ENCODE data around the gene RHOV.

RHOV gene

GRCh38 chr15:40912478-40912877 lies 38.4 kb upstream of the RHOV start:
- POLR2A ChIA-PET, result no interaction called here
- CTCF ChIA-PET, result interaction anchor here (0.5 to 0.6 kb wide), 2 partner anchors 8 to 262 kb away, joined by 4 to 5 read pairs; no protein-coding TSS in a partner anchor
- TF ChIP-seq, protein P1, sequence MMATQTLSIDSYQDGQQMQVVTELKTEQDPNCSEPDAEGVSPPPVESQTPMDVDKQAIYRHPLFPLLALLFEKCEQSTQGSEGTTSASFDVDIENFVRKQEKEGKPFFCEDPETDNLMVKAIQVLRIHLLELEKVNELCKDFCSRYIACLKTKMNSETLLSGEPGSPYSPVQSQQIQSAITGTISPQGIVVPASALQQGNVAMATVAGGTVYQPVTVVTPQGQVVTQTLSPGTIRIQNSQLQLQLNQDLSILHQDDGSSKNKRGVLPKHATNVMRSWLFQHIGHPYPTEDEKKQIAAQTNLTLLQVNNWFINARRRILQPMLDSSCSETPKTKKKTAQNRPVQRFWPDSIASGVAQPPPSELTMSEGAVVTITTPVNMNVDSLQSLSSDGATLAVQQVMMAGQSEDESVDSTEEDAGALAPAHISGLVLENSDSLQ (IDR thresholded peaks at IDR 0.05), result no peak
- TF ChIP-seq HDGF (IDR thresholded peaks at IDR 0.05; ENCODE audit: borderline replicate concordance) (no peak), BHLHE40 (IDR thresholded peaks at IDR 0.05; ENCODE audit: borderline replicate concordance) (no peak), ELF4 (IDR thresholded peaks at IDR 0.05) (no peak), FOXM1 (IDR thresholded peaks at IDR 0.05; ENCODE audit: borderline replicate concordance) (no peak)
- DNase-seq (ENCODE audit: extremely low spot score), result no peak

DNA sequence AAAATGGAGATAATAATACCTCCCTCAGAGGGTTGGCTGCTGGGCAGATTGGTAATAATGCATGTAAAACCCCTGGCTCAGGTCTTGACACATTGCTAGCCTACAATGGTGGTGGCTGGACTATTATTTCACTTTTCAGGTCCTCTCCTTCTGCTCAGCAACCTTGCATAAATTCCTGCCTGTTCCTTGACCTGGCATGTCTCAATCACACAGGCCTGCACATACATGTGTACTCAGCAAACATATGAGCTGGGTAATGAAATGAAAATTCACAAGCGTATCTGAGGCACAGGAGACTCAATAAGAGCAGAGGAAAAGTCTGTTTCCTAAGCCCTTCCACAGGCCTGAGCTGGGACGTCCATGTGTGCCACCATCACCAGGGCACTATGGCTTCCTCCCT lies 37.7 kb upstream of the RHOV start:
- ChIA-PET CTCF (interaction anchor here (0.5 to 0.6 kb wide), 2 partner anchors 9 to 263 kb away, joined by 4 to 5 read pairs; no protein-coding TSS in a partner anchor), POLR2A (no interaction called here)
- DNase-seq (ENCODE audit: extremely low spot score), result no peak
- TF ChIP-seq, protein P1 (IDR thresholded peaks at IDR 0.05), result no peak
- no peak for TF ChIP-seq ELF4 (IDR thresholded peaks at IDR 0.05)
- no peak for TF ChIP-seq FOXK2 (IDR thresholded peaks at IDR 0.05)
- no peak for TF ChIP-seq LEF1 (IDR thresholded peaks at IDR 0.05; ENCODE audit: borderline replicate concordance)
- TF ChIP-seq ZNF384 (IDR thresholded peaks at IDR 0.05), result no peak
- TF ChIP-seq TARDBP (IDR thresholded peaks at IDR 0.05), result no peak
- no peak for TF ChIP-seq BHLHE40 (IDR thresholded peaks at IDR 0.05; ENCODE audit: borderline replicate concordance)
- TF ChIP-seq SP1 (IDR thresholded peaks at IDR 0.05), result no peak
- no peak for TF ChIP-seq HDGF (IDR thresholded peaks at IDR 0.05; ENCODE audit: borderline replicate concordance)
- TF ChIP-seq L3MBTL2 (conservative IDR thresholded peaks at IDR 0.05), result no peak
- no peak for TF ChIP-seq SUZ12 (IDR thresholded peaks at IDR 0.05)
- no peak for TF ChIP-seq ARNT (IDR thresholded peaks at IDR 0.05)
- TF ChIP-seq NFRKB (IDR thresholded peaks at IDR 0.05), result no peak
- no peak for TF ChIP-seq FOXA1 (IDR thresholded peaks at IDR 0.05)

DNA sequence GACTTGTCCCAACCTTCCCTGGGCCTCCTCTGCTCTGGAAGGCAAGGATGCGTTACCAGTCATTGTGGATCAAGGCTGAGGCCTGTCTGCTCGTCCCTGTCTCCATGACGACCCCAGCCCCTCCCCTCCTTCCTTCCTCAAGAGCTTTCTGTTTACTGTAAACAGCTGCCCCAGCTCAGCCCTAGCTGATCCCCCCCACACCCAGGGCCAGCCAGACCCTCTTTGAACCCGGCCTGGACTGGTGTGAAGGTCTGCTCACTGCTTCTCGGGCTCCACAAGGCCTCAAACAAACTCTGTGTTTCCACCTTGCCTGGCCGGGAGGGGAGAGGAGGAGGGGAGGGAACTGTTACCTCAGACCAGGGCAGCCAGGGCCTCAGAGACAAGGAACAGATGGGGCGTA lies 37.1 kb upstream of the RHOV start:
- no peak for DNase-seq (ENCODE audit: extremely low spot score)
- ChIA-PET POLR2A (no interaction called here), CTCF (interaction anchor here (0.9 kb wide), 1 partner anchor 53 kb away, joined by 5 read pairs; no protein-coding TSS in a partner anchor)
- TF ChIP-seq FOXA1 (IDR thresholded peaks at IDR 0.05), result no peak
- TF ChIP-seq LEF1 (IDR thresholded peaks at IDR 0.05; ENCODE audit: borderline replicate concordance), result no peak
- no peak for TF ChIP-seq HDGF (IDR thresholded peaks at IDR 0.05; ENCODE audit: borderline replicate concordance)
- no peak for TF ChIP-seq NFRKB (IDR thresholded peaks at IDR 0.05)

DNA sequence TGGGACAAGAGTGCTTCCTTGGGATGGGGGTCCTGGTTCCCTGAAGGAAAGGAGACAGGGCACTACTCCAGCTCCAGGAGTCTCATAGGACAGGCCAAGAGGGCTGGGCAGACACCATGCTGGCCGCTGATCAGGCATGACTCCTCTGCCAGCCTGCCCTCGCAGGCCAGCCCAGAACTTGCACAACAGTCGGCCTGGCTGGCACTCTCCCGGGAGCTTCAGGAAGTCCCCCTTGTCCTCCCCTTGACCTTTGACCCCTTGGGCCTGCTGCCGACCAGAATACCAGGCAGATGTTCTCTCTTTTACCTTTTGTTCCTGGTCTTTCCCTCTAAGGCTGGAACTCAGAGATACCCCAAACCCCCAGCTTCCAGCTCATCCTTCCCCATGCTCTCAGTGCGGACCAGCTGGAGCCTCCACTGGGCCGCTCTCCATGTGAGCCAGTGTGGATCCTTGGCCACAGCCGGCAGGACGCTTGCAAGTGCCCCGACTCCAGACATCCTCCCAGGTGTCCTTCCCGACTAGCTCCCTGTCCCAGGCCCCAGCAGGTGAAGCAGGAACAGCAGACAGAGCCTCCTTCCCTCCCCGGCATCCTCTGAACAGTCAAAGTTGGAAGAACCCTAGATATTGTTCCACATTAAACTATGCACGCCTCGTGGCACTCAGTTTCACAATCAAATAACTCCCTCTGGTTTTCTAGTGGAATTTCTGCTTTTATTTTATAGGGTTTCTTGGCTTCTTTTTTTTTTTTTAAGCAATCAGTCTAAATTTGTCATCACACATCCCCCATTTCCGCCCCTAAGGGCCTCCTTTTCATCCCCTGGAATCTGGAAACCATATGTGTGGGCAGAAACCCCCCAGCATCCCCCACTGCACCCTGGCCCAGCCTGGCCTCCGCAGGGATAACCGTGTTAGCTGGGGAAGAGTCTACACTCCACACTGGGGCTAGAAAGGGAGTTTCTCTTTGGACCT lies 35.9 kb upstream of the RHOV start:
- no peak for TF ChIP-seq ZNF384 (IDR thresholded peaks at IDR 0.05)
- TF ChIP-seq HDGF (IDR thresholded peaks at IDR 0.05; ENCODE audit: borderline replicate concordance), result no peak
- TF ChIP-seq ARNT (IDR thresholded peaks at IDR 0.05), result no peak
- TF ChIP-seq FOXM1 (IDR thresholded peaks at IDR 0.05; ENCODE audit: borderline replicate concordance), result no peak
- TF ChIP-seq LEF1 (IDR thresholded peaks at IDR 0.05; ENCODE audit: borderline replicate concordance), result no peak
- no peak for TF ChIP-seq NFRKB (IDR thresholded peaks at IDR 0.05)
- TF ChIP-seq L3MBTL2 (conservative IDR thresholded peaks at IDR 0.05), result no peak
- no peak for TF ChIP-seq FOXA1 (IDR thresholded peaks at IDR 0.05)
- TF ChIP-seq SP1 (IDR thresholded peaks at IDR 0.05), result no peak
- no peak for TF ChIP-seq FOXK2 (IDR thresholded peaks at IDR 0.05)
- no peak for TF ChIP-seq ELF4 (IDR thresholded peaks at IDR 0.05)
- TF ChIP-seq, protein P1 (IDR thresholded peaks at IDR 0.05), result no peak
- no peak for TF ChIP-seq CTBP1 (IDR thresholded peaks at IDR 0.05; ENCODE audit: borderline replicate concordance)
- no peak for TF ChIP-seq TARDBP (IDR thresholded peaks at IDR 0.05)
- no peak for TF ChIP-seq SUZ12 (IDR thresholded peaks at IDR 0.05)
- TF ChIP-seq BHLHE40 (IDR thresholded peaks at IDR 0.05; ENCODE audit: borderline replicate concordance), result no peak
- CTCF ChIA-PET, result interaction anchor here (0.9 kb wide), 1 partner anchor 52 kb away, joined by 5 read pairs; no protein-coding TSS in a partner anchor
- POLR2A ChIA-PET, result no interaction called here
- no peak for DNase-seq (ENCODE audit: extremely low spot score)

DNA sequence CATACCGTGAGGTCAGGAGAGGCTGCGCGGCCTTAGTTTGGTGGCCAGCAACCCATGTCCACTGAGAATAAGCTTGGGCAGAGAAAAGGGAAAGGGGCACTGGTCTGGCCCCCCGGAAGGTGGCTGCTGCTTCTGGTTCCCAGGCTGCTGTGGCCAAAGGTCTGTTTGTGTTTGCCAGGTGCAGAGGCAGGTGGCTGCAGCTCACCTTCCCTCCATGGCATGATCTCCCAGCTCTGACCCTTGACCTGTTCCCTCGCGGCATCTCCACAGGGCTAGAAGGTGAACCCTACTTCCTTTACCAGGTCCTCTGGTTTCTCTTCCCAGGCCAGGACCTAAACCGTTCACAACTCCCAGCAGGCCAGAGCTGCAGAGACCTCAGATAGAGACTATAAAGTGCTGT lies 34.1 kb upstream of the RHOV start:
- TF ChIP-seq, protein P1 (IDR thresholded peaks at IDR 0.05), result no peak
- no peak for TF ChIP-seq TARDBP (IDR thresholded peaks at IDR 0.05)
- no peak for TF ChIP-seq LEF1 (IDR thresholded peaks at IDR 0.05; ENCODE audit: borderline replicate concordance)
- TF ChIP-seq BHLHE40 (IDR thresholded peaks at IDR 0.05; ENCODE audit: borderline replicate concordance), result no peak
- no peak for TF ChIP-seq FOXA1 (IDR thresholded peaks at IDR 0.05)
- no peak for TF ChIP-seq SP1 (IDR thresholded peaks at IDR 0.05)
- no peak for TF ChIP-seq NFRKB (IDR thresholded peaks at IDR 0.05)
- TF ChIP-seq FOXM1 (IDR thresholded peaks at IDR 0.05; ENCODE audit: borderline replicate concordance), result no peak
- no peak for TF ChIP-seq CTBP1 (IDR thresholded peaks at IDR 0.05; ENCODE audit: borderline replicate concordance)
- TF ChIP-seq FOXK2 (IDR thresholded peaks at IDR 0.05), result no peak
- TF ChIP-seq SUZ12 (IDR thresholded peaks at IDR 0.05), result no peak
- no peak for TF ChIP-seq ZNF384 (IDR thresholded peaks at IDR 0.05)
- TF ChIP-seq L3MBTL2 (conservative IDR thresholded peaks at IDR 0.05), result no peak
- TF ChIP-seq ARNT (IDR thresholded peaks at IDR 0.05), result no peak
- ChIA-PET POLR2A (interaction anchor here (0.7 kb wide), 1 partner anchor 44 kb away, joined by 3 read pairs; no protein-coding TSS in a partner anchor), CTCF (interaction anchor here (0.6 kb wide), 1 partner anchor 110 kb away, joined by 3 read pairs; no protein-coding TSS in a partner anchor)
- DNase-seq (ENCODE audit: extremely low spot score), result no peak

Measured in HEK293T (cell line).